IPS-15b (cell line): ENCODE measurements around the gene RRAD.

Experiments used
- H3K27me3 ChIP-seq: one replicate; pipeline ENCODE4 v1.6.1; 2013; ENCODE audit warnings: low read length; ENCODE audit not compliant: control insufficient read depth, insufficient read depth
- H3K36me3 ChIP-seq: one replicate; pipeline ENCODE4 v1.6.1; 2013; ENCODE audit warnings: low read length; ENCODE audit not compliant: control insufficient read depth, insufficient read depth
- H3K4me1 ChIP-seq: one replicate; pipeline ENCODE4 v1.6.1; 2013; ENCODE audit warnings: mild to moderate bottlenecking, low read length; ENCODE audit not compliant: control insufficient read depth, insufficient read depth
- H3K4me3 ChIP-seq: one replicate; pipeline ENCODE4 v1.5.1; 2013; ENCODE audit warnings: low read depth, low read length
- H3K9ac ChIP-seq: one replicate; pipeline ENCODE4 v1.6.1; 2013; ENCODE audit warnings: low read depth, mild to moderate bottlenecking, low read length
- H3K9me3 ChIP-seq: one replicate; pipeline ENCODE4 v1.6.1; 2013; ENCODE audit warnings: mild to moderate bottlenecking, low read length; ENCODE audit not compliant: control insufficient read depth, insufficient read depth

RRAD gene

GRCh38 chr16:66927918-66928649 is 2.7 kb upstream of the RRAD start:
- H3K4me1 ChIP-seq = peaks cover 4% of the 10 kb centered on the region
- no peaks in the 10 kb centered on the region for H3K9me3 ChIP-seq
- H3K27me3 ChIP-seq = peaks cover 44% of the 10 kb centered on the region
- no peak overlapping the region for H3K4me3 ChIP-seq
- H3K36me3 ChIP-seq = no peaks in the 10 kb centered on the region
- no peak overlapping the region for H3K9ac ChIP-seq

DNA sequence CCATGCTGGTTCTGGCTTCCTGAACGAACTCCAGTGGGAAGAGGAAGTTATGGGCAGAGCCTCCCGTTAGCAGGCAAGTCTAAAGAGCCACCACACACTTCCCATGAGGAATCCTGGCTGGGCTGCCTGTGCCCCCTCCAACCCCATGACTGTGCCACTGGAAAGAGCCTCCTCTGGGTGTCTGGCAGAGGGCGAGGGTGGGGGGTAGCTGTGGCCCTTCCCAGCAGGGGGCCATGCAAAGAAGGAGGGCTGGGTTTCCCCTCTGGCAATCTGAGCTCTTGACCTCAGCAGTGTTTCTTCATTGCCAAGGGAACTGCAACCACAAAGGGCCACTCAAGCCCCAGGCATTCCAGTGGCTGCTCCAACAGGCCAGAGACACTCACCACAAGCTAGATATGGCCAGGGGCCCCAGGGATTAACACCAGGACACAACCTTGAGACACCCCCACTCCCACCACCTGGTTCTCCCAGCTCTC is 1.7 kb upstream of the RRAD start:
- no peaks in the 10 kb centered on the region for H3K9me3 ChIP-seq
- H3K9ac ChIP-seq = no peak overlapping the region
- H3K27me3 ChIP-seq = peaks cover 44% of the 10 kb centered on the region
- H3K4me3 ChIP-seq = no peak overlapping the region
- no peaks in the 10 kb centered on the region for H3K36me3 ChIP-seq
- peaks cover 4% of the 10 kb centered on the region for H3K4me1 ChIP-seq

- Histone ChIP-seq H3K36me3 (no peaks in the 10 kb centered on the region), H3K9me3 (no peaks in the 10 kb centered on the region), H3K27me3 (peaks cover 44% of the 10 kb centered on the region), H3K4me3 (peak overlapping the region; percentile 54), H3K9ac (no peak overlapping the region), H3K4me1 (peaks cover 4% of the 10 kb centered on the region)
Measured at GRCh38 chr16:66926171-66926947, 1.0 kb upstream of the RRAD start.

- Histone ChIP-seq H3K4me1 (peaks cover 4% of the 10 kb centered on the region), H3K36me3 (no peaks in the 10 kb centered on the region), H3K9ac (no peak overlapping the region), H3K9me3 (no peaks in the 10 kb centered on the region), H3K27me3 (peaks cover 42% of the 10 kb centered on the region), H3K4me3 (peak overlapping the region; percentile 54)
Measured at GRCh38 chr16:66924527-66925321, 611 bp downstream of the RRAD start.

GRCh38 chr16:66923866-66924265 is 1.5 kb downstream of the RRAD start:
- Histone ChIP-seq H3K4me3 (no peak overlapping the region), H3K9ac (no peak overlapping the region)

GRCh38 chr16:66923247-66923731 is 2.0 kb downstream of the RRAD start:
- Histone ChIP-seq H3K36me3 (no peaks in the 10 kb centered on the region), H3K4me3 (no peak overlapping the region), H3K9me3 (no peaks in the 10 kb centered on the region), H3K4me1 (peaks cover 4% of the 10 kb centered on the region), H3K9ac (no peak overlapping the region), H3K27me3 (peaks cover 42% of the 10 kb centered on the region)

More at GRCh38 chr16:66923866-66924265, 1.5 kb downstream of the RRAD start:
- Histone ChIP-seq H3K27me3 (peaks cover 42% of the 10 kb centered on the region), H3K36me3 (no peaks in the 10 kb centered on the region), H3K4me1 (peaks cover 4% of the 10 kb centered on the region), H3K9me3 (no peaks in the 10 kb centered on the region)

DNA sequence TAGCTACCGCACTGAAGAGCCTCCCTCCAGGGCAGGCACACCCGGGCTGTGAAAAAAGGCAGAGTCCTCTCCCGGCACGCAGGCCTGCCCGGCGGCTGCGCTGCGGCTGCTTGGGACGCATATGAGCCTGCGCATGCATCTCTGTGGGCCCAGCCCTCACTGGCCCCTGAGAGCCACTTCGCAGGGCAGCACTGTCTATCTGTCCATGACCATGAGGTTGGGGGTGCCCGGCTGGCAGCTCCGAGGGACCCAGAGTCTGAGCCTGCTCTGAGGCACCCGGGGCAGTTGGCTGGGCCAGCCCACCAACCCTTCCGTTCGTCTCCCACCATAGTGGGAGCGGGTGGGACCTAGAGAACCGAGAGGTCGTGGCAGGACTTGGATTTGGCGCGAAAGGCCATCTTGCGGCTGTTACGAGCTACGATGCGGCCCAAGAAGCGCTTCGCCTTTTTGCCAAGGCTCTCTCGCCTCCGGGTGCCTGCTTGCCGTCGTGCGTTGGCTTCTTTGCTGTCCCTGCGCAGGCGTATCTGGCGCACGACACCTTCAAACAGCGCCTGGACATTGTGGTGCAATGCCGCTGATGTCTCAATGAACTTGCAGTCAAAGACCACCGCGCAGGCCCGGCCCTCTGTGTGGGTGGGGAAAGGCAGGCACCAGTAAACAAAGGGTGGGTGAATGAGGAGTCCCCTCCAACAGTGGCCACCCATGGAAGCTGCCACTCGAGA is 3.4 kb downstream of the RRAD start:
- no peak overlapping the region for H3K4me3 ChIP-seq
- H3K9me3 ChIP-seq = no peaks in the 10 kb centered on the region
- no peak overlapping the region for H3K9ac ChIP-seq
- peaks cover 3% of the 10 kb centered on the region for H3K4me1 ChIP-seq
- H3K27me3 ChIP-seq = peaks cover 35% of the 10 kb centered on the region
- no peaks in the 10 kb centered on the region for H3K36me3 ChIP-seq

DNA sequence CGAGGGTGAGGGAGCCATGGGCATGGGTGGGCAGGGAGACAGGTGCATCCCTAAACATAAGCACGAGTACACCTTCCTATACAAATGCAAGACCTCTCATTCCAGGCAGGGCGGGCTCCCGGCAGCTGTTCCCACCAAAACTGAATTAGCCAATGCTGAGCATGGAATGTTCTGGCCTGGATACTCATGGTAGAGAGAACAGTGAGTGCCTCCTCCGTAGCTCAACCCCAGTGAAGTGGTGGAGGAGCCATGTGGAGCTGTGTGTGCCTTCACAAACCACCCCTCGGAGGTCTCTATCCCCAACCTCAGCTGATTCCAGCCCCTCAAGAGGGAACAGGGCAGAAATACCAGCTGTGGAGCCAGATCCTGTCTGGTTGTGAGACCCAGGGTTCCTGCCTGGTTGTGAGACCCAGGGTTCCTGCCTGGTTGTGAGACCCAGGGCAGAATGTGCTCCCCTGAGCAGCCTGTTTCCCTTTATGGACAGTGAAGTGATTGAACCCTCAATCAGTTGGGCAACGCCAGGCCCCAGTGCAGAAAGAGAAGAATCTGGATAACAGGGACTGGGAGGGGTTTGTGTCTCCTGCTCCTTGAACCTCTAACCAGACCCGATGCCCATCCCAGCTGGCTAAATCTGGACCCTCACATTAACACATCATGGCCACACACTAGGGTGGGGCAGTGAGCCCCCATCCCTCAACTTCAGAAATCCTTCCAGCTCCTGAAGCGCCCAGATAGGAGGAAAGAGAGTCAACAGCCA is 4.2 kb downstream of the RRAD start:
- Histone ChIP-seq H3K27me3 (peaks cover 27% of the 10 kb centered on the region), H3K9ac (no peak overlapping the region), H3K4me1 (peaks cover 3% of the 10 kb centered on the region), H3K9me3 (no peaks in the 10 kb centered on the region), H3K36me3 (no peaks in the 10 kb centered on the region), H3K4me3 (no peak overlapping the region)

DNA sequence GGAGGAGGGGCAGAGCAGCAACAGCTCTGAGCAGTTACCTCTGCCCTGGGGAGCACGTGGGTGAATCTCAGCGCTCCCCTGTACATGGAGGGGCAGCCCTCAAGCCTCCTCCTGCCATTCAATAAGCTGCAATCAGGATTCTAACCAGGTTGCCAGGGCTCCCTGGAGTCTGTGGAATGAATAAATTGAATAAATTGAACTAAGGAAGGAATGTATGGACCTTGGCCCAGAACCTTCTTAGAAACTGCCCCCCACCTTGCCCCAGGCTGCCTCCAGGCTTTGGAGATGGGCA is 5.1 kb downstream of the RRAD start:
- Histone ChIP-seq H3K9ac (no peak overlapping the region), H3K36me3 (no peaks in the 10 kb centered on the region), H3K4me1 (no peaks in the 10 kb centered on the region), H3K9me3 (no peaks in the 10 kb centered on the region), H3K4me3 (no peak overlapping the region), H3K27me3 (peaks cover 19% of the 10 kb centered on the region)

DNA sequence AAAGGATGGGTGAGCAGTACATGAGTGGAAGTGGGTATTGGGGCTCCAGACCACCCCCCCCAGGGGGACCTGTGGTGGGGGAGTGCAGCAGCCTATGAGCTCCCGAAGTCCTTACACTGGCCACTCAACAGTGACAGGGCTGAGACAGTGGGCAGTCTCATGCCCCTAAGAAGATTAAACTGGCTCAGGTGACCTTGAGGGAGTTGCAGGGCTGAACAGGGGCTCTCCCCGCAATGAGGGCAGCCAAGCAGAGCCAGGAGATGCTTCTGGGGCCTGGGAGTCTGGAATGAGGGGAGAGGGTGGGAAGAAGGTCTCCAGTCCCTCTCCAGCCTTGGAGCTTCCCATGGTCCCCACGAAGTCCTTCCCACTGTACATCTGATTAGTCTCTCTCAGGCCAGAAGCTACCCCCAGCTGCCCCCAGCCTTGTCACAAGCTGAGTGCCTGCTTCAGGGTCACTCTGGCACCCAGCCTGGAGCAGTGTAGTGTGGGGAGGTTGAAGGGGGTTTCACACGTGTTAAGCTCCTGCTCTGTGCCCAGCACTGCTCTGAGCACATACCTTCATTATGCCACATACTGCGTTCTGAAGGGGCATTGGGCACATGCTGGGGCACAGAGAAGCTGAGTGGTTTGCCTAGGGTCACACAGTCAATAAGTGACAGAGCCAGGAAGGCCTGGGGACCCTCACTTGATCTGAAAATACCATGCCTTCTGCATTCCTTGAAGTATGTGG is 5.6 kb downstream of the RRAD start:
- Histone ChIP-seq H3K4me1 (no peaks in the 10 kb centered on the region), H3K36me3 (no peaks in the 10 kb centered on the region), H3K9ac (no peak overlapping the region), H3K27me3 (peaks cover 16% of the 10 kb centered on the region), H3K9me3 (no peaks in the 10 kb centered on the region), H3K4me3 (no peak overlapping the region)
